Fibroblast of skin of left biceps (primary cell): ENCODE data around the gene AFAP1L2.

ENCODE experiments used
- DNase-seq, 2 experiments: peaks; one replicate each; pipeline ENCODE4 v3.0.0-alpha.2; 2013; ENCODE audit warnings: low read depth in 2 of 2

Gene AFAP1L2

GRCh38 chr10:114408968-114409444, 4.7 kb upstream of the AFAP1L2 start:
- no peak for DNase-seq

- DNase-seq = no peak
Measured at GRCh38 chr10:114408112-114408967, 4.0 kb upstream of the AFAP1L2 start.

- no peak for DNase-seq
Measured at GRCh38 chr10:114406455-114406854, 2.2 kb upstream of the AFAP1L2 start.

- DNase-seq = no peak
Measured at GRCh38 chr10:114405011-114405350, 679 bp upstream of the AFAP1L2 start.

- DNase-seq = no peak
Measured at GRCh38 chr10:114403541-114404161, 651 bp downstream of the AFAP1L2 start.

- no peak for DNase-seq
Measured at GRCh38 chr10:114402871-114403540, 1.3 kb downstream of the AFAP1L2 start.

- no peak for DNase-seq
Measured at GRCh38 chr10:114402233-114402632, 2.1 kb downstream of the AFAP1L2 start.

- DNase-seq = peak; percentile 12 to 20
Measured at GRCh38 chr10:114401195-114401791, 3.0 kb downstream of the AFAP1L2 start.

GRCh38 chr10:114400091-114400490, 4.2 kb downstream of the AFAP1L2 start:
- DNase-seq = no peak

GRCh38 chr10:114399576-114399975, 4.7 kb downstream of the AFAP1L2 start:
- DNase-seq = no peak

- DNase-seq = no peak
Measured at GRCh38 chr10:114398587-114399331, 5.5 kb downstream of the AFAP1L2 start.

- DNase-seq = no peak
Measured at GRCh38 chr10:114397651-114398145, 6.6 kb downstream of the AFAP1L2 start.

GRCh38 chr10:114396464-114396863, 7.8 kb downstream of the AFAP1L2 start:
- DNase-seq = no peak

GRCh38 chr10:114395366-114396022, 8.8 kb downstream of the AFAP1L2 start:
- no peak for DNase-seq

- DNase-seq = no peak
Measured at GRCh38 chr10:114394531-114394930, 9.8 kb downstream of the AFAP1L2 start.

- no peak for DNase-seq
Measured at GRCh38 chr10:114393886-114394285, 10.4 kb downstream of the AFAP1L2 start.

GRCh38 chr10:114393482-114393881, 10.8 kb downstream of the AFAP1L2 start:
- DNase-seq = no peak

- no peak for DNase-seq
Measured at GRCh38 chr10:114392112-114392835, 12.0 kb downstream of the AFAP1L2 start.

- no peak for DNase-seq
Measured at GRCh38 chr10:114391599-114391998, 12.7 kb downstream of the AFAP1L2 start.

- DNase-seq = no peak
Measured at GRCh38 chr10:114389426-114389825, 14.9 kb downstream of the AFAP1L2 start.
